ENCODE results near the gene TMEM35A.

GRCh38 chrX:101079736-101080270 lies 1.1 kb downstream of the TMEM35A start:
- no peak for TF ChIP-seq POLR2A (IDR thresholded peaks at IDR 0.05; ENCODE audit: low read length)
- TF ChIP-seq GATA1 (IDR thresholded peaks at IDR 0.05; ENCODE audit: low read depth, low read length): no peak

All from erythroblast (primary cell).